ENCODE data around the gene LGALS7. TPM values are rescaled to one million over a fixed set of nuclear protein-coding genes. Genes with fewer than 3 reads are reported as not detected.

The LGALS7 gene
- total RNA-seq, 1 donor from 2014 or later: not detected

DNA sequence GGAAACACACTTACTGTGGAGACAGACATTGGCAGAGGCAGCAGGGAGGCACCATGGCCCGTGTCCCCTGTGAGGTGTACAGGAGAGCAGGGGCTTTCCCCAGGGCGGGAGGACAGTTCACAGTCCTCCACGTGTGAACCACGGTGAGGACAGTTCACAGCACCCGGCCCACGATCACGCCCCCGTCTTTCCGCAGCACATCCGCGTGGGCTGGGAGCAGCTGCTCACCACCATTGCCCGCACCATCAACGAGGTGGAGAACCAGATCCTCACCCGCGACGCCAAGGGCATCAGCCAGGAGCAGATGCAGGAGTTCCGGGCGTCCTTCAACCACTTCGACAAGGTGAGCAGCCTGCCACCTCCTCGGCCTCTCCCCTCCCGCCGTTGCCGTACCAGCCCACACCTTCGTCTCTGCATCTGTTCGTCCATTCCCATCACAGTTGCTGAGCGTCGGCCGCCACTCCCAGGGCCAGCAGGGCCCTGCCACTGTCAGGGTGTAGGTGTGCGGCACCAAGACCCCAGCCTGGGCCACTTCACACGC is 46.5 kb downstream of the LGALS7 start:
- Mint-ChIP-seq H3K4me3 (no peak overlapping the region), H3K27me3 (no peaks in the 10 kb centered on the region), H3K9me3 (no peaks in the 10 kb centered on the region), H3K27ac (peak overlapping the region; percentile 29), H3K36me3 (ENCODE audit: low read depth) (peaks cover 39% of the 10 kb centered on the region), H3K4me1 (peaks cover 11% of the 10 kb centered on the region)
- intact Hi-C loops (cut with micrococcal nuclease): no loop called here
- DNase-seq: no peak

DNA sequence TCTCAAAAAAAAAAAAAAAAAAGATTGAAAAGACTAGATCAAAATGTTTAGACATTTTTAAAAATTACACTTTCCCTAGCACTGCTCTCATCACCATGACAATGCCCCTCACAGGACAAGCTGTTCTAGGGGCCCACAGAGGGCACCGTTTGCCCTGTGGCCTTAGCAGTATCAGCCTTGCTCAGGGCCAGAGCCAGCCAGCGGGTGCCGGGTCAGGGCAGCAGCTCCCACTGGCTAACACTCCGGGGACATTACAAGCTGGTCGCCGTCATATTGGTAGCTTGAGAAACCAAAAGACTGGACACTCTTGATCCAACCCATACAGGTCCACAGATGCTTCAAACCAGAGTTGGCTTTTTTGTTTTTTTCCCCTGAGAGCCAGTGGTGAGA is 47.0 kb downstream of the LGALS7 start:
- peaks cover 11% of the 10 kb centered on the region for H3K4me1 Mint-ChIP-seq
- intact Hi-C loops (cut with micrococcal nuclease): no loop called here
- peaks cover 42% of the 10 kb centered on the region for H3K36me3 Mint-ChIP-seq (ENCODE audit: low read depth)
- peak overlapping the region; percentile 29 for H3K27ac Mint-ChIP-seq
- H3K9me3 Mint-ChIP-seq: no peaks in the 10 kb centered on the region
- H3K27me3 Mint-ChIP-seq: no peaks in the 10 kb centered on the region
- no peak for DNase-seq
- H3K4me3 Mint-ChIP-seq: no peak overlapping the region

DNA sequence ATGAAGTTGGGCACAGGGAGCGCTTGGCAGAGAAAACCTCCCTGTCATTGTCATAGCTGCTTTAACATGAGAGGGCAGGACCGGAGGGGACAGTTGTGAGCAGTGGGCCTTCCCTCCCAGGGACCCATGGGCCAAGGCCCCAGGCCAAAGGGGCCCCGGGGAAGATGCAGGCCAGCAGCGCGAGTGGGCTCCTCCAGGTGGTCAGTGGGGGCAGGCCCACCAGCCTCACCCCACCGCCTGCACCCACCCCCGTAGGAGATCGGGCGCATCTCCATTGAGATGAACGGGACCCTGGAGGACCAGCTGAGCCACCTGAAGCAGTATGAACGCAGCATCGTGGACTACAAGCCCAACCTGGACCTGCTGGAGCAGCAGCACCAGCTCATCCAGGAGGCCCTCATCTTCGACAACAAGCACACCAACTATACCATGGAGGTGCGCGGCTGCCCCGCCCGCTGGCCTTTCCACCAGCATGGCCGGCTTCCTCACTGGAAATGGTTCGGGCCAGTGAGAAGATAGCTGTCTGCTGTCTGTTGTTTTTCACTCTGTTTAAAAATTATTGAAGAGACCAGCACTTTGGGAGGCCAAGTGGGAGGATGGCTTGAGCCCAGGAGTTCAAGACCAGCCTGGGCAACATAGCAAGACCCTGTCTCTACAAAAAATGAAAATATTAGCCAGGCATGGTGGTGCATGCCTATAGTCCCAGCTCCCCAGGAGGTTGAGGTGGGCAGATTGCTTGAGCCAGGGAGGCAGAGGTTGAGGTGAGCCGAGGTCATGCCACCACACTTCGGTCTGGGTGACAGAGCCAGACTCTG is 47.6 kb downstream of the LGALS7 start:
- intact Hi-C loops (cut with micrococcal nuclease): no loop called here
- H3K27ac Mint-ChIP-seq: no peak overlapping the region
- DNase-seq: no peak
- H3K27me3 Mint-ChIP-seq: no peaks in the 10 kb centered on the region
- H3K9me3 Mint-ChIP-seq: no peaks in the 10 kb centered on the region
- peaks cover 43% of the 10 kb centered on the region for H3K36me3 Mint-ChIP-seq (ENCODE audit: low read depth)
- no peak overlapping the region for H3K4me3 Mint-ChIP-seq
- peaks cover 11% of the 10 kb centered on the region for H3K4me1 Mint-ChIP-seq

DNA sequence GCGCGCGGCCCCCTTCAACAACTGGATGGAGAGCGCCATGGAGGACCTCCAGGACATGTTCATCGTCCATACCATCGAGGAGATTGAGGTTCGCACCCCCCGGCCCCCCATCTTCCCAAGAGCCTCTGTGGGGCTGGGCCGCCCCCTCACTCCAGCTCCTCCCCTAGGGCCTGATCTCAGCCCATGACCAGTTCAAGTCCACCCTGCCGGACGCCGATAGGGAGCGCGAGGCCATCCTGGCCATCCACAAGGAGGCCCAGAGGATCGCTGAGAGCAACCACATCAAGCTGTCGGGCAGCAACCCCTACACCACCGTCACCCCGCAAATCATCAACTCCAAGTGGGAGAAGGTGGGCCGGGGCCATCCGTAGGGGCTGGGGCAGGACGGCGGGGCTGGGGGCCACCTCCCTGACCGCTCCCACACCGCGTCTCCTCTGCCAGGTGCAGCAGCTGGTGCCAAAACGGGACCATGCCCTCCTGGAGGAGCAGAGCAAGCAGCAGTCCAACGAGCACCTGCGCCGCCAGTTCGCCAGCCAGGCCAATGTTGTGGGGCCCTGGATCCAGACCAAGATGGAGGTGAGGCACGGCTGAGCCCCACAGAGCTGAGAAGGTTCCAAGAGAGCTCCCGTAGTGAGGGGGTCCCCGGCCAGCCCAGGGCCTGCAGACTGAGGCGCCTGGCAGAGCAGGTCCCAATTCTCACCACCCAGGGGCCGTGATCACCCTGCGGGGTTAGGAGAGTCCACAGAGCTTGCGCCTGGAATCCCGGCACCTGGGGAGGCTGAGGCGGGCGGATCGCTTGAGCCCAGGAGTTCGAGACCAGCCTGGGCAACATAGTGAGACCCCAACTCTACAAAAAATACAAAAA is 49.1 kb downstream of the LGALS7 start:
- Mint-ChIP-seq H3K9me3 (no peaks in the 10 kb centered on the region), H3K4me1 (peaks cover 7% of the 10 kb centered on the region), H3K27ac (no peak overlapping the region), H3K4me3 (no peak overlapping the region), H3K27me3 (no peaks in the 10 kb centered on the region), H3K36me3 (ENCODE audit: low read depth) (peaks cover 36% of the 10 kb centered on the region)
- intact Hi-C loops (cut with micrococcal nuclease): no loop called here
- DNase-seq: no peak

DNA sequence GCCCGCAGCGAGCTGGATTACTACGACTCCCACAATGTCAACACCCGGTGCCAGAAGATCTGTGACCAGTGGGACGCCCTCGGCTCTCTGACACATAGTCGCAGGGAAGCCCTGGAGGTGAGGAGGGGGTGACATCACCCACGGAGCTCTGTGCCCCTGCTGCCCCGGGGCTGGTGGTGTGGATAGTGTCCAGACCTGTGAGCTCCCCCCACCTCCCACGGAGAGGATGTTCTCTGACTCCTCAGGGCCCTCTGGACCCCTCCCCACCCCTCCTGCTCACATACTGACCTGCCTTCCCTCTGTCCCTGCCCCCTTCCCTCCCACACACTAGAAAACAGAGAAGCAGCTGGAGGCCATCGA is 49.7 kb downstream of the LGALS7 start:
- peaks cover 40% of the 10 kb centered on the region for H3K36me3 Mint-ChIP-seq (ENCODE audit: low read depth)
- H3K27ac Mint-ChIP-seq: no peak overlapping the region
- H3K4me3 Mint-ChIP-seq: no peak overlapping the region
- DNase-seq: no peak
- peaks cover 7% of the 10 kb centered on the region for H3K4me1 Mint-ChIP-seq
- no peaks in the 10 kb centered on the region for H3K9me3 Mint-ChIP-seq
- intact Hi-C loops (cut with micrococcal nuclease): no loop called here
- no peaks in the 10 kb centered on the region for H3K27me3 Mint-ChIP-seq

DNA sequence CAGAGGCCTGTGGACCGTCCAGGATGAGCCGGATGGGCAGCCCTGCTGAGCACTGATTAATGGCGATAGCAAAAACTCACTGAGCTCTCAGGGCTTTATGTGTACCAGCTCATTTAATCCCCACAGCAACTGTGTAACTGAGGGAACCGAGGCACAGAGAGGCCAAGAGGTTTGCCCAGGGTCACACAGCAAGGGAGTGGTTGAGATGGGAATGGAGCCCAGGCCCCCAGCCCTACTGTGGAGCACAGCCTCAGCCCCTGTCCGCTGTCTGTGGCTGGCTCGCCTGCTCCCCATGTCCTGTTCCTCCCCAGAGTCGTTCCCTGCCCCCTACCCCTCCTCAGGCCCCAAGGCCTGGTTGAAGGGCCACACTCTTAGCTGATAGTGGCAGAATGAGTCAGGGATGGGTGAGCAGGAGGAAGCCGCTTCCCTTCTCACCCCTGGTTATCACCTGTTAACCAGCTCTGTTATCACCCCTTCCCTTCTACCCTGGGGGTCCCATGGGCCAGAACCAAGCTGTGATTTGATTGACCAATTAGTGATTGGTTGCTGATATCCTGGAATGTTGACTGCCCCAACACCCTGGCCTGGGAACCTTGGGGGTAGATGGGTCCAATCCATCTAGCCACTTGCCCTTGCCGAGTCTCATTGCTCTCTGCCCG is 50.2 kb downstream of the LGALS7 start:
- Mint-ChIP-seq H3K36me3 (ENCODE audit: low read depth) (peaks cover 37% of the 10 kb centered on the region), H3K4me3 (no peak overlapping the region), H3K4me1 (peaks cover 7% of the 10 kb centered on the region), H3K27me3 (no peaks in the 10 kb centered on the region), H3K27ac (no peak overlapping the region), H3K9me3 (no peaks in the 10 kb centered on the region)
- intact Hi-C loops (cut with micrococcal nuclease): no loop called here
- DNase-seq: no peak

DNA sequence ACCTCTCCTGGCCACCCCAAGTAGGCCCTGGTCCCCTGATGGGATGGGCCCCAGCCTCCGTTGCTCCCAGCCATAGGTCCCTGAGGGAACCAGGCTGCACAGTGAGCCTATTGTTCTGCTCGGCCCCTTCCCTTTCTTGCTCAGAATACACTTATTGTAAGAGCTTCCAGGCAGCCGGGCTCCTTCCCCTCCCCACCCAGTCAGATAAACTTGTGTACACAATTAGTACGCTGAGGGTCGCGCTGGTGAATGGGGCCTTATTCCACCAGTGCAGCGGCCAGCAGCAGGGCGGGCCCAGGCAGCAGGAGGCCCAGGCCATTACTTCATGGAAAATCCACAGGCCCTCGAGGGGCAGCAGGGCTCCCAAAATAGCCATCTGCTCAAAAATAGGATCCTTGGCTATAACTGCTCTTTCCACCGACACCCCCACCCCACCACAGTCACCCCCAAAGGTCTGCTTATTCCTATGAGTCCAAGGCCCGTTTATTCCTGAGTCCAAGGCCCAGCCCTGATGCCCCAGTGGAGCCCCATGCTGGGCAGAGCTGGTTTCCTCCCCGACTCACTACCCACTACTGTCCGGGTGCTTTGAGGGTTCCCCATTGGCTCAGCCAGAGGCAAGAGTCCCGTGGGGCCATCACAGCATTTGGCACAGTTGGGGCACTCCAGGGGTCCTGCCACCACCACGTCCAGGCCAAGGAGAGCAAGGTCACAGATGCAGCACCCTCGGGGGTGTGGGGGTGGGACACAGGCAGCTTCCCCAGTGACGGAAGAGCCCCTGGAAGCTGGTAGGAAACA is 51.1 kb downstream of the LGALS7 start:
- H3K36me3 Mint-ChIP-seq (ENCODE audit: low read depth): peaks cover 36% of the 10 kb centered on the region
- H3K27me3 Mint-ChIP-seq: no peaks in the 10 kb centered on the region
- intact Hi-C loops (cut with micrococcal nuclease): no loop called here
- DNase-seq: no peak
- H3K9me3 Mint-ChIP-seq: no peaks in the 10 kb centered on the region
- H3K4me3 Mint-ChIP-seq: no peak overlapping the region
- H3K27ac Mint-ChIP-seq: no peak overlapping the region
- H3K4me1 Mint-ChIP-seq: peaks cover 7% of the 10 kb centered on the region

DNA sequence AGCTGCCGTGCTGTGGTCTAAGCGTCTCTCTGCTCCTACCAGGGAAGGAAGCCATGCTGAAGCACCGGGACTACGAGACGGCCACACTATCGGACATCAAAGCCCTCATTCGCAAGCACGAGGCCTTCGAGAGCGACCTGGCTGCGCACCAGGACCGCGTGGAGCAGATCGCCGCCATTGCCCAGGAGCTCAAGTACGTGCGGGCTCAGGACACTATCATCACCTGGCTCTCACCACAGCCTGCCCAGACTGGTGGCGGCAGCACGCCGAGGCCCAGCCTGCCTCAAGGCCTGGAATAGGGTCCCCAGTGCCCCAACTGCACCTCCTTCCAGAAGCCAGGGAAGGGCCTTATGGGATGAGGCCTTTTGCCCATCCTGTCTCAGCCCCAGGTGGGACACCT is 51.8 kb downstream of the LGALS7 start:
- Mint-ChIP-seq H3K4me1 (peaks cover 3% of the 10 kb centered on the region), H3K9me3 (no peaks in the 10 kb centered on the region), H3K27me3 (no peaks in the 10 kb centered on the region), H3K27ac (no peak overlapping the region), H3K36me3 (ENCODE audit: low read depth) (peaks cover 33% of the 10 kb centered on the region), H3K4me3 (no peak overlapping the region)
- DNase-seq: no peak
- intact Hi-C loops (cut with micrococcal nuclease): no loop called here

Other genes with a start within 250 kb of the LGALS7 start
- gene MAP4K1, start 155.6 kb downstream of the LGALS7 start, total RNA-seq: 156 and 172 TPM in 2 replicates
- 321 and 322 TPM in 2 replicates for gene EIF3K, start 154.3 kb downstream of the LGALS7 start, total RNA-seq
- gene ACTN4, start 125.9 kb downstream of the LGALS7 start, total RNA-seq: 243 and 257 TPM in 2 replicates
- gene CAPN12, start 29.0 kb downstream of the LGALS7 start, total RNA-seq: 3.2 and 3.5 TPM in 2 replicates
- gene LGALS7B, start 15.7 kb upstream of the LGALS7 start, total RNA-seq: not detected in 2 replicates
- 1.3 and 1.7 TPM in 2 replicates for gene LGALS4, start 39.4 kb upstream of the LGALS7 start, total RNA-seq
- gene ECH1, start 58.3 kb upstream of the LGALS7 start, total RNA-seq: 129 and 130 TPM in 2 replicates
- gene HNRNPL, start 76.5 kb upstream of the LGALS7 start, total RNA-seq: 686 and 695 TPM in 2 replicates
- 62.7 and 68.9 TPM in 2 replicates for gene RINL, start 104.8 kb upstream of the LGALS7 start, total RNA-seq
- 23.6 and 30.1 TPM in 2 replicates for gene SIRT2, start 126.1 kb upstream of the LGALS7 start, total RNA-seq
- 89.2 and 89.7 TPM in 2 replicates for gene NFKBIB, start 126.5 kb upstream of the LGALS7 start, total RNA-seq
- 0.77 and 0.97 TPM in 2 replicates for gene CCER2, start 138.7 kb upstream of the LGALS7 start, total RNA-seq
- 41.6 and 42.6 TPM in 2 replicates for gene SARS2, start 157.2 kb upstream of the LGALS7 start, total RNA-seq
- 112 and 122 TPM in 2 replicates for gene MRPS12, start 157.4 kb upstream of the LGALS7 start, total RNA-seq
- gene FBXO17, start 202.2 kb upstream of the LGALS7 start, total RNA-seq: not detected in 2 replicates